GM19468 (cell line): ENCODE data around the gene PAGE2B.
"Not testable (repeated sequence)": the region's sequence is repeated elsewhere in the genome, so short reads cannot be mapped to it uniquely, and the experiment has no call there.

ENCODE experiments used
- ATAC-seq: cut with Tn5 transposase; IDR thresholded peaks from one replicate; pipeline ENCODE4 v1.9.1; 2021; ENCODE audit warnings: mild to moderate bottlenecking, moderate library complexity, moderate number of reproducible peaks; ENCODE audit not compliant: unreplicated experiment; ENCODE audit errors: extremely low read depth

The PAGE2B gene, protein sequence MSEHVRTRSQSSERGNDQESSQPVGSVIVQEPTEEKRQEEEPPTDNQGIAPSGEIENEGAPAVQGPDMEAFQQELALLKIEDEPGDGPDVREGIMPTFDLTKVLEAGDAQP

GRCh38 chrX:55074851-55075467, at the start of gene PAGE2B:
Gene PAGE2B, plus strand, starts transcription at chrX:55075030. Its CDS starts 1,012 bp downstream, at chrX:55076042.
- ATAC-seq = no peak

- ATAC-seq = no peak
Observed at GRCh38 chrX:55026143-55026542, 48.7 kb upstream of the PAGE2B start.

GRCh38 chrX:55026840-55027239, 48.0 kb upstream of the PAGE2B start:
- no peak for ATAC-seq

DNA sequence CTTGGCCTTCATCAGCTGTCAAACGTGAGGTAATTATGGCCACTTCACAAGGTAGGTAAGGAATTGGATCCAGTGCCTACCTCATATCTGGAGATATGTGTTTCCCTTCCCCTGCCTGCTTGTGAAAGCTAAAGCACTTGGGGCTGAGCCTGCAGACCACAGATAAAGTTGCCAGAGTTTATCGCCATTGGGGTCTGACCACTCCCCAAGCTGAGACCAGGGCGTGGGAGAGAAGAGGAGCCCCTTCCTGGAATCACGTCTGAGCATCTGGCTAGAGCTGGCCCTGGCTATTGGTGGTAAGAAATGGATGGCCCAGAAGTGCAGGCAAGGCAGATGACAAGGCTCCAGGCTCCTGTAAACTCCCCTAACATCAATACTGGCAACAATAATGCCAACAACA, 46.8 kb upstream of the PAGE2B start:
- ATAC-seq = no peak

DNA sequence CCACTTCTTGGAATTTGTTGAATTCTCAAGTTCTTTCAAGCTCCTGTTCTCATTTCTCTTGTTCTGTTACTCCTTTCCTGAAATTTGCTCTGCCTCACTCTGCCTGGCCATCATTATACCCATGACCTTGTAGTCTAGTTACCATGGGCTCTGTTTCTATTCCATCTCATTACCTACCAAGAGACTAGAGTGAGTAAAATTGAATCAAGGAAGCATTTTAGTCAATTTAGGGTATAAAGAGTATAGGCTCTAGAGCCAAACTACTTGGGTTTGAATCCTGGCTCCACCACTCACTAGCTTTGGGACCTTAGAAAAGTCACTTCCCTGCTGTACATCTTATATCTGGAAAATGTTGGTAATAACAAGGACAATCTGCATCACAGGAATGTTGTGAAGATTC, 46.2 kb upstream of the PAGE2B start:
- ATAC-seq = no peak

DNA sequence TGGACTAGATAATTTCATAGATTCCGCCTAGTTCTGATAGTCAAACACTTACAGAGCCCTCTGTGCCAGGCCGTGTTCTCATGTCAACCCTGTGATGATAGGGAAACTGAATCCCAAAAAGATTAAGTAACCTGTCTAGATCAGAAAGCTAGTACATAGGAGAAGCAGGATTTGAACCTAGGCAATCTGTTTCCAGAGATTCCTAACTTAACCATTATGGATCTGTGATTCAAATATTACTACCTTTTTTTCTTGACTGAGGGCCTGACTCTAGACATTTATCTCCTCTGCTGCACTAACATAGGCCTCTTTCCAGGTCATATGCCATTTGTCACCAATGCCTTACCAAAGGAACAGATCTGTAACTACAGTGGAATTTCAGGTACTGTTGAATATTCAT, 45.5 kb upstream of the PAGE2B start:
- ATAC-seq = no peak

DNA sequence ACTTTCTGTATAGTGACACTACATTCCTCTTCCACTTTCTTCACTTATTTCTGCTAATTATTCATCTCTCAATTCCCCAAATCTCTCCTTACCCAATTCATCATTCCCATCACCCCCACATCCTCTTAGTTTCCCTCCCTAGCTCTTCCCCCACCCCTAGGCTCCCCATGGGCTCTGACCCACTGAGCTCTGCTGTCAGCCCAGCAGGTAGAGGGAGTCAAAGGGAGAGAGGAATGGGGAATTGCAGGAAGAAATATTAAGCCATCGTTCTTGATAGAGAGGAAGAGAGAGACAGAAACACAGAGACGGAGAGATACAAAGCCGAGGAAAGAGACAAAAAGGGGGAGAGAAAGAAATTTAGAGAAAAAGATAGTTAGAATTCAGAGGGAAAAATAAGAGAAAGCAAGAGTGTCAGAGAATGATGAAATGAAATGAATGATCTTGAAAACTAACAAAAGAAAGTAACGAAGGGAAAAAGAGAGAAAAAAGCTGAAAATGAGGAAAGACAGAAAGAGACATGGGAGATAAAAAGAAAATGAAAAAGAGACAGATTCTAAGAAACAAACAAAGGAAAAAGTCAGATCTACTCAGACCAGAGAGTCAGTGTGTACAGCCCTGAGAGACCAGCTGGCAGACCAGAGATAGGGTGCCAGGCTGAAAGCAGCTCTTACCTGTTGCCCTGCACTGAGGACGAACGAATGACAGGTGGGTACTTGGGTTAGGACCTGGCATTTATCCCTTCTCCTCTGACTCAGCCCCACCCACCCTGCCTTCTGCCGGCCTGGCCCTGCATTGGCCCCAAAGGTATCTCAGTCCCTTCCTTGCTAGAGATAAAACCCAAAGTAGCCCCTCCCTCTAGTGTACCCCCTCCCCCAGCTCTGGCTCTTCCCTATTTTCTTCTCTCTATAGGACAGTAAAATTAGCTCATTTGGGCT, 44.3 kb upstream of the PAGE2B start, which contains the start of gene ALAS2:
ALAS2 (minus strand) TSS at position 707 of the 935 bp plus-strand sequence. CDS start 4,977 bp downstream, outside the sequence.
- no peak for ATAC-seq

GRCh38 chrX:55033429-55033828, 41.4 kb upstream of the PAGE2B start:
- ATAC-seq = no peak

DNA sequence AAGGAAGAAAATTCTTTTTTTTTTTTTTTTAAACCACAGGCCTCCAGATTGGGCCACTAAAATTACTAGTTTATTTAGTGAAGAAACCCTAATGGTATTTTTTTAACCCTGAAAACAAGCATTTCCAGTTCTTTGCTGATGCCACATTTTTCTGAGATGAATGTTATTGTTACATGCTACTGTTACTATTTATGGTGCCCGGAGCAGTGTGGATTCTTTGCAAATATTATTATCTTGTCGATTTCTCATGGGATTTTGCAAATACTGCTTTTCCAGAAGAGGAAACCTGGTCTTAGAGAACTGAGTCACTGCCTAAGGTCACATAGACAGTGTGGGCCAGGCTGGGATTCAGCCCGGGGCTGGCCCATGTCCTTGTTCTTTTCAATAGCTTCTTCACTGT, 35.4 kb upstream of the PAGE2B start:
- ATAC-seq = no peak

DNA sequence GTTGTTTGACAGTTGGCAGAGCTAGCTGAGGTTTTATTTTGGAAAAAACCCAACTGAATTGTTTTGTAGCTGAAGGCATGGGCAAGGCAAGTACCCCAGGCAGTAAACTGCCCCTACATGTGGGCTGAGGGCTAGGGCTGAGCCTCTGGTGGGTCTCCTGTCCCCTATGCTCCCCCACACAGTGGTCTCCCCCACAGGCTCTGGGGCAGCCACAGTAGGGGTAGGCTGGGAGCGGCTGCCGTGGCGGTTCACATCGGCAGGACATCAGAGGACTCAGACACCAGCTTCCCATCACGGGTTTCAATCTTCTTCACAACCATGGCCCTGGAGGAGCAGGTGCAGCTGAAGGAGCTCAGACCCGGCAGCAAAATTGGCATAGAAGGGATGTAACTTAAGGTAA, 33.3 kb upstream of the PAGE2B start:
- ATAC-seq = no peak

GRCh38 chrX:55050599-55050998, 24.2 kb upstream of the PAGE2B start:
- not testable (repeated sequence) for ATAC-seq

DNA sequence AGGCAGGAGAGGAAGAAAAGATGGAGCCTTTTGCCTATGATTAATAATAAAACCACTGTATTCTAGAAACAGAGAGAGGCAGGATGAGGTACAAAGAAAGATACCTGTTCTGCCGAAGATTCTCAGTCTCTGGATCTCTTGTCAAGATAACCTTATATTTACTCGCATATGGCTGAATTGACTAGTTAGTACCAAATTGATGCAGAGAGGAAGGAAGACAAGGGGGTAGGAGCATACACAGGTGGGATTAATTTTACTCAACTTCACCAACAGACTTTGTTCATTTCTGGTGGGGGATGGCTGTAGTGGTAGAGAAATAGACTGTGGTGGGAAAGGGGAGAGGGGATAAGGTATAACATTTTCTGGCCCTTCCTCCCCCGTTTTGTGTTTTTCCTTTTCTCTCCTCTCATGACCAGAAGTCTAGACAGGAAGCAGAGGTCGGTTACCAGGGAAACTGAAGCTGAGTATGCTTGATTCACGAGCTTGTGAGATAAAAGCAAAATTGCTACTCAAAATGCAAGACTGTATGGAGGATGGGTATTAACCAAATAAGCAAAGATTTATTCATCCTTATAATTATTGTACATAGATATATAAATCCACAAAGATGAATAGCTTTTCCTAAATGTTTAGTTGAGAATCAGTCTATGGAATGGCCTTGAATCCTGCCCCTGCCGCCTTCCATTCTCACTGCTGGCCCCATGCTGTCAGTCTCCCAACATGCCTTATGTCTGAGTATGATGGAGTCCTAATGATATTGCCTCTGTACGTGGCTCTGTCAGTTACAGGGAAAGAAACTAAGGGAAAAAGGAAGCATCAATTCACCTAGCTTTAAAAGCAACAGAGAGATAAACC, 17.8 kb upstream of the PAGE2B start:
- no peak for ATAC-seq

DNA sequence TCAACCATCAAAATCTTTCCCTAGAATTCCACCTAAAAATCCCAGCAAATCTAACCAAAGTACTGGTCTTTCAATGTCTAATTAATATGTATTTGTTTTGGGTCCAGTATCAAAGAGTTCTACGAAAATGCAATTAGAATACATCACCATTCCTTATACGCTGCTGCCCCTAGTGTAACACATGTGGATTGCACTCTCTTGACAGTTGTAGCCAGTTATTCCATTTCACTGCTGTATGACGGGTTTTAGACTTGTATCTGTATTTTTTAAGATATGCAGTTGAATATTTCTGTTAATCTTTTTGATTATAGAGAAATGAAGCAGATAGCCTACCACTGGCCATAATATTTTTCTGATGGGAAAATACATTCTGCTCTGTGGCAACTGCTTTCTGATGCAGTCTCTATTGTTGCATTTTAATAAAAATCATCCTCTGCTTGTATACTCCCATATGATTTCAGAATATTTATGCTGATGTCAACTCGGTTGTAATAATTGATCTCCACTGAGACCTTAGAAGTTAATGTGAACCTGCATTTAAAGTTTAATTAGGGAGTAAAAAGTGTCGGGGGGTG, 17.1 kb upstream of the PAGE2B start:
- no peak for ATAC-seq

DNA sequence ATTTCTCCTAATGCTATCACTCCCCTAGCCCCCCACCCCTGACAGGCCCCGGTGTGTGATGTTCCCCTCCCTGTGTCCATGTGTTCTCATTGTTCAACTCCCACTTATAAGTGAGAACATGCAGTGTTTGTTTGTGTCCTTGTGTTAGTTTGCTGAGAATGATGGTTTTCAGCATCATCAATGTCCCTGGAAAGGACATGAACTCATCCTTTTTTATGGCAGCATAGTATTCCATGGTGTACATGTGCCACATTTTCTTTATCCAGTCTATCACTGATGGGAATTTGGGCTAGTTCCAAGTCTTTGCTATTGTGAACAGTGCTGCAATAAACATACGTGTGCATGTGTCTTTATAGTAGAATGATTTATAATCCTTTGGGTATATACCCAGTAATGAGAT, 7.7 kb upstream of the PAGE2B start:
- not testable (repeated sequence) for ATAC-seq

GRCh38 chrX:55072286-55072685, 2.5 kb upstream of the PAGE2B start:
- no peak for ATAC-seq

GRCh38 chrX:55088795-55089489, 14.1 kb downstream of the PAGE2B start, which contains the start of gene PAGE2:
Gene PAGE2, plus strand, starts transcription at chrX:55089018. Its CDS starts 1,003 bp downstream, at chrX:55090021.
- ATAC-seq = no peak

DNA sequence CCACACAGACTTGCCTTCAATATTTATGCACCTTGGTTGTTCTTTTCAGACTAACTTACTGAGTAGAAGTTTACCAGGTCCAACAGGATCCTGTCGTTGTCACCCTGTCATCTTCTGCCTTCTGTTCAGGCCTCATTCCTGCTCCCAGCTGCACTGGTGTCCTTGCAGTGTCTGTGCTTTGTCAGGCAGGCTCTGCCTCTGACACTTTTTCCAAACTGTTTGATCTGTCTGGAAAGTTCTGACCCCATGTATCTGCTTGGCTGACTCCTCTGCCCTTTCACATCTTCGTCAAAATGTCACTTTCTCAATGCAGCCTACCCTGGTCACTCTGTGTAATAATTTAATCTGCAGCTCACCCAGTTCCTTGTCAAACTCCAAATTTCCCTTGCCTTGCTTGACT, 23.9 kb downstream of the PAGE2B start:
- no peak for ATAC-seq

DNA sequence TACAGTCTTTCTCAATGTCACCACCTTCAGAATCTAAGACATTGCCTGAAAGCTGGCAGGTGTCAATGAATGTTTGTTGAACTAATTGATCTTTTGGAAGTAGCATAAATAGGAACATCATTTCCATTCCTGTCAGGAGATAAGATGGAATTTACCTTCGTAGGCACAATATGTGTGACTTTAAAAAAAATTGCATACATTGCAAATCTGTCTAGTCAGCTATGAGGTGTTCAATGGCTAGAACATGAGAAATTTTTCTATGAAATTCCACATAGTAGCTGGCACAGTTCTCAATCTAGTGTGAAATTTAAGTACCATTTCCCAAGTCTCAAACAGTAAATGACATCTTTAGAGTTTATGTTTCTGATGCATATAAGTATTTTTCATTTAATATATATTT, 24.3 kb downstream of the PAGE2B start:
- no peak for ATAC-seq

- no peak for ATAC-seq
Observed at GRCh38 chrX:55102754-55103153, 27.9 kb downstream of the PAGE2B start.
